Measurements from ENCODE around the gene LAMTOR4. TPM values are rescaled to one million over a fixed set of nuclear protein-coding genes. Genes with fewer than 3 reads are reported as not detected.

LAMTOR4 gene
- total and polyA plus RNA-seq, 2 of the 13 experiments (the other 11 are each of a cell fraction or from before 2014, with no cell fraction given), result 115 to 118 TPM

- CTCF ChIA-PET (ENCODE audit: low intra/inter-chr PET ratio, low total read pairs), result no interaction called here
- in situ Hi-C loops (cut with HindIII; ENCODE audit: extremely low pct_ligation_motif_present, low pct_unique_long_range_greater_than_20kb), result no loop called here
- no TSS peak for BruUV-seq (replicated peaks)
- TF ChIP-seq ZNF383 (CRISPR knock-in tag; IDR thresholded peaks at IDR 0.05; ENCODE audit: borderline replicate concordance) (no peak), SIX4 (CRISPR knock-in tag; IDR thresholded peaks at IDR 0.05) (no peak), RBFOX2 (IDR thresholded peaks at IDR 0.05; ENCODE audit: low read depth, low read length) (peak; percentile 20), NPAS2 (CRISPR knock-in tag; IDR thresholded peaks at IDR 0.05; ENCODE audit: borderline replicate concordance) (no peak), CENPT (CRISPR knock-in tag; IDR thresholded peaks at IDR 0.05; ENCODE audit: low read depth) (no peak), ERF (CRISPR knock-in tag; IDR thresholded peaks at IDR 0.05) (no peak), MXD4 (CRISPR knock-in tag; IDR thresholded peaks at IDR 0.05) (no peak), POLR2A (IDR thresholded peaks at IDR 0.05; ENCODE audit: insufficient read depth in 1 of 2, low read depth in 2 of 2, low read length in 2 of 2) (peak in 1 of 2 experiments; percentile 39; a peak in 2 of 4 replicates), AGO2 (optimal IDR thresholded peaks at IDR 0.05; ENCODE audit: low read depth, low read length) (peak; percentile 61), SAP130 (CRISPR knock-in tag; IDR thresholded peaks at IDR 0.05; ENCODE audit: low read depth) (peak; percentile 10; the same call in 1 of the 2 replicates), CBX1 (IDR thresholded peaks at IDR 0.05; ENCODE audit: low read depth) (no peak)
- TF ChIP-seq, protein P1, sequence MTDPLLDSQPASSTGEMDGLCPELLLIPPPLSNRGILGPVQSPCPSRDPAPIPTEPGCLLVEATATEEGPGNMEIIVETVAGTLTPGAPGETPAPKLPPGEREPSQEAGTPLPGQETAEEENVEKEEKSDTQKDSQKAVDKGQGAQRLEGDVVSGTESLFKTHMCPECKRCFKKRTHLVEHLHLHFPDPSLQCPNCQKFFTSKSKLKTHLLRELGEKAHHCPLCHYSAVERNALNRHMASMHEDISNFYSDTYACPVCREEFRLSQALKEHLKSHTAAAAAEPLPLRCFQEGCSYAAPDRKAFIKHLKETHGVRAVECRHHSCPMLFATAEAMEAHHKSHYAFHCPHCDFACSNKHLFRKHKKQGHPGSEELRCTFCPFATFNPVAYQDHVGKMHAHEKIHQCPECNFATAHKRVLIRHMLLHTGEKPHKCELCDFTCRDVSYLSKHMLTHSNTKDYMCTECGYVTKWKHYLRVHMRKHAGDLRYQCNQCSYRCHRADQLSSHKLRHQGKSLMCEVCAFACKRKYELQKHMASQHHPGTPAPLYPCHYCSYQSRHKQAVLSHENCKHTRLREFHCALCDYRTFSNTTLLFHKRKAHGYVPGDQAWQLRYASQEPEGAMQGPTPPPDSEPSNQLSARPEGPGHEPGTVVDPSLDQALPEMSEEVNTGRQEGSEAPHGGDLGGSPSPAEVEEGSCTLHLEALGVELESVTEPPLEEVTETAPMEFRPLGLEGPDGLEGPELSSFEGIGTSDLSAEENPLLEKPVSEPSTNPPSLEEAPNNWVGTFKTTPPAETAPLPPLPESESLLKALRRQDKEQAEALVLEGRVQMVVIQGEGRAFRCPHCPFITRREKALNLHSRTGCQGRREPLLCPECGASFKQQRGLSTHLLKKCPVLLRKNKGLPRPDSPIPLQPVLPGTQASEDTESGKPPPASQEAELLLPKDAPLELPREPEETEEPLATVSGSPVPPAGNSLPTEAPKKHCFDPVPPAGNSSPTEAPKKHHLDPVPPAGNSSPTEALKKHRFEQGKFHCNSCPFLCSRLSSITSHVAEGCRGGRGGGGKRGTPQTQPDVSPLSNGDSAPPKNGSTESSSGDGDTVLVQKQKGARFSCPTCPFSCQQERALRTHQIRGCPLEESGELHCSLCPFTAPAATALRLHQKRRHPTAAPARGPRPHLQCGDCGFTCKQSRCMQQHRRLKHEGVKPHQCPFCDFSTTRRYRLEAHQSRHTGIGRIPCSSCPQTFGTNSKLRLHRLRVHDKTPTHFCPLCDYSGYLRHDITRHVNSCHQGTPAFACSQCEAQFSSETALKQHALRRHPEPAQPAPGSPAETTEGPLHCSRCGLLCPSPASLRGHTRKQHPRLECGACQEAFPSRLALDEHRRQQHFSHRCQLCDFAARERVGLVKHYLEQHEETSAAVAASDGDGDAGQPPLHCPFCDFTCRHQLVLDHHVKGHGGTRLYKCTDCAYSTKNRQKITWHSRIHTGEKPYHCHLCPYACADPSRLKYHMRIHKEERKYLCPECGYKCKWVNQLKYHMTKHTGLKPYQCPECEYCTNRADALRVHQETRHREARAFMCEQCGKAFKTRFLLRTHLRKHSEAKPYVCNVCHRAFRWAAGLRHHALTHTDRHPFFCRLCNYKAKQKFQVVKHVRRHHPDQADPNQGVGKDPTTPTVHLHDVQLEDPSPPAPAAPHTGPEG (CRISPR knock-in tag; IDR thresholded peaks at IDR 0.05), result no peak
- TF ChIP-seq, protein P2, sequence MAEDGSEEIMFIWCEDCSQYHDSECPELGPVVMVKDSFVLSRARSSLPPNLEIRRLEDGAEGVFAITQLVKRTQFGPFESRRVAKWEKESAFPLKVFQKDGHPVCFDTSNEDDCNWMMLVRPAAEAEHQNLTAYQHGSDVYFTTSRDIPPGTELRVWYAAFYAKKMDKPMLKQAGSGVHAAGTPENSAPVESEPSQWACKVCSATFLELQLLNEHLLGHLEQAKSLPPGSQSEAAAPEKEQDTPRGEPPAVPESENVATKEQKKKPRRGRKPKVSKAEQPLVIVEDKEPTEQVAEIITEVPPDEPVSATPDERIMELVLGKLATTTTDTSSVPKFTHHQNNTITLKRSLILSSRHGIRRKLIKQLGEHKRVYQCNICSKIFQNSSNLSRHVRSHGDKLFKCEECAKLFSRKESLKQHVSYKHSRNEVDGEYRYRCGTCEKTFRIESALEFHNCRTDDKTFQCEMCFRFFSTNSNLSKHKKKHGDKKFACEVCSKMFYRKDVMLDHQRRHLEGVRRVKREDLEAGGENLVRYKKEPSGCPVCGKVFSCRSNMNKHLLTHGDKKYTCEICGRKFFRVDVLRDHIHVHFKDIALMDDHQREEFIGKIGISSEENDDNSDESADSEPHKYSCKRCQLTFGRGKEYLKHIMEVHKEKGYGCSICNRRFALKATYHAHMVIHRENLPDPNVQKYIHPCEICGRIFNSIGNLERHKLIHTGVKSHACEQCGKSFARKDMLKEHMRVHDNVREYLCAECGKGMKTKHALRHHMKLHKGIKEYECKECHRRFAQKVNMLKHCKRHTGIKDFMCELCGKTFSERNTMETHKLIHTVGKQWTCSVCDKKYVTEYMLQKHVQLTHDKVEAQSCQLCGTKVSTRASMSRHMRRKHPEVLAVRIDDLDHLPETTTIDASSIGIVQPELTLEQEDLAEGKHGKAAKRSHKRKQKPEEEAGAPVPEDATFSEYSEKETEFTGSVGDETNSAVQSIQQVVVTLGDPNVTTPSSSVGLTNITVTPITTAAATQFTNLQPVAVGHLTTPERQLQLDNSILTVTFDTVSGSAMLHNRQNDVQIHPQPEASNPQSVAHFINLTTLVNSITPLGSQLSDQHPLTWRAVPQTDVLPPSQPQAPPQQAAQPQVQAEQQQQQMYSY (CRISPR knock-in tag; IDR thresholded peaks at IDR 0.05), result peak; percentile 33; the same call in 1 of the 2 replicates
Measured at GRCh38 chr7:100153708-100154535, 5.2 kb downstream of the LAMTOR4 start.

More at GRCh38 chr7:100153708-100154535, 5.2 kb downstream of the LAMTOR4 start:
- ATAC-seq (no peak), DNase-seq (ENCODE audit: low spot score) (no peak), FAIRE-seq (no peak)
- no peaks in the 10 kb centered on the region for H3K9me3 ChIP-seq (ENCODE audit: low read length)
- H3K4me1 ChIP-seq (ENCODE audit: insufficient read depth, low read length), result peaks cover 73% of the 10 kb centered on the region
- H3K4me2 ChIP-seq (ENCODE audit: low read depth, low read length), result no peak overlapping the region
- H3K9ac ChIP-seq (ENCODE audit: insufficient read depth, low read depth, low read length), result no peak overlapping the region
- POLR2A ChIA-PET, result no interaction called here
- no peak overlapping the region for H2AFZ ChIP-seq (ENCODE audit: low read length)
- H4K20me1 ChIP-seq (ENCODE audit: insufficient read depth, low read length), result peaks cover 6% of the 10 kb centered on the region; the same call in 1 of the 2 replicates
- peaks cover 15% of the 10 kb centered on the region for H3K79me2 ChIP-seq (ENCODE audit: insufficient read depth, low read length)
- H3K4me3 ChIP-seq (replicated peaks in 1 of 3; ENCODE audit: insufficient read depth in 1 of 3, low read depth in 2 of 3, low read length in 3 of 3), result no peak overlapping the region
- H3K27me3 ChIP-seq (ENCODE audit: control insufficient read depth in 1 of 2, insufficient read depth in 2 of 2, low read length in 2 of 2), result no peaks in the 10 kb centered on the region
- intact Hi-C loops (cut with micrococcal nuclease; ENCODE audit: unreplicated experiment), result no loop called here
- peaks cover 6 to 24% of the 10 kb centered on the region in 2 experiments for H3K36me3 ChIP-seq (replicated peaks in 1 of 2; ENCODE audit: control insufficient read depth in 1 of 2, insufficient read depth in 2 of 2, low read length in 2 of 2)
- peak overlapping the region; percentile 23 for H3K27ac ChIP-seq (ENCODE audit: extremely low read length, insufficient read depth, low read length)
- 91% methylated on average over 16 of the region's 16 CpGs for WGBS (ENCODE audit: low lambda C conversion rate)
